Measurements from ENCODE around the gene SH3BGRL3.
"Not testable (repeated sequence)": the region's sequence is repeated elsewhere in the genome, so short reads cannot be mapped to it uniquely, and the experiment has no call there.

The SH3BGRL3 gene

DNA sequence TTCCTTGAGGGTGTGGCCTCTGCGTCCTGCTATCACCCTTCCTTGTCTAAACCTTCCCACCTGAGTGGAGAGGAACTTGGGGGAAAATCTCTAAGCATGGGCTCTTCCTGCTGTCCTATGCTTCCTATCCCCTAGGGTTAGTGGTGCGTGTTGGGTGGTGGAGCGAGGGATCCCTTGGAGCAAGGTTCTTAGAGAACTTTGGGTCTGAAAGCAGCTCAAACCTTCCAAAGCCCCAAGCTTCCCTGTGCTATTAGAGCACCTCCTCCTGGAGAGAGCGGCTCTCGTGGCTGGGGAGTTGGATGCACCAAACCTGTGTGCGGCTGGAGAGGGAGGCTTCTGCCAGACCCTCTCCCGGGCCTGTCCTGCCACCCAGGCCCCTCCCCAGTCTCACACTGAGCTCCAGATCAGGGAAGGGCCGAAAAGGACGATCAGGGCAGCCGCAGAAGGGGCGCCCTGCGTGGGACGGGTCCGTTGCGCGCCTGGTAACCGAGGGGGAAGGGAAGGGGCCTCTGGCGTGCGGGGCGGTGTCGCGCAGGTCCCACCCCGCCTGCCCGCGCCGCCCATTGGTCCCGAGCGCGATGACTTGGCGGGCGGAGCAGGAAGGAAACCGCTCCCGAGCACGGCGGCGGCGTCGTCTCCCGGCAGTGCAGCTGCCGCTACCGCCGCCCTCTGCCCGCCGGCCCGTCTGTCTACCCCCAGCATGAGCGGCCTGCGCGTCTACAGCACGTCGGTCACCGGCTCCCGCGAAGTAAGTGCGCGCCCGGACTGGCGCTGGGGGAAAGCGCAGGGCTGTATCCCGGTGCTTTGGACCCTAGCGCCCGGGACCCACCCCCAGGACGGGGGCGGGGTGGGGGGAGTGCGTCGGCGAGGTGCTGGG is at the start of gene SH3BGRL3:
Gene SH3BGRL3 (plus strand): TSS at position 631 of the 877 bp plus-strand sequence. CDS start 70 bp downstream, at position 701.
- DNase-seq = peak; percentile 82 to 83

DNA sequence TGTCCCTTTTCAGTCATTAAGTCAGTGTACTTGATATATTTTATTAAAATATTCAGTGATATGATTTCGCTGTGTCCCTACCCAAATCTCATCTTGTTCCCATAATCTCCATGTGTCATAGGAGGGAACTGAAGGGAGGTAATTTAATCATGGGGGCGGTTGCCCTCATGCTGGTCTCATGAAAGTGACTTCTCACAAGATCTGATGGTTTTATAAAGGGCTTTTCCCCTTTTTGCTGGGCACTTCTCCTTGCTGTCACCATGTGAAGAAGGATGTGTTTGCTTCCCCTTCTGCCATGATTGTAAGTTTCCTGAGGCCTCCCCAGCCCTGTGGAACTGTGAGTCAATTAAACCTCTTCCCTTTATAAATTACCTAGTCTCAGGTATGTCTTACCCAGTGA is 49.2 kb upstream of the SH3BGRL3 start:
- not testable (repeated sequence) for DNase-seq

DNA sequence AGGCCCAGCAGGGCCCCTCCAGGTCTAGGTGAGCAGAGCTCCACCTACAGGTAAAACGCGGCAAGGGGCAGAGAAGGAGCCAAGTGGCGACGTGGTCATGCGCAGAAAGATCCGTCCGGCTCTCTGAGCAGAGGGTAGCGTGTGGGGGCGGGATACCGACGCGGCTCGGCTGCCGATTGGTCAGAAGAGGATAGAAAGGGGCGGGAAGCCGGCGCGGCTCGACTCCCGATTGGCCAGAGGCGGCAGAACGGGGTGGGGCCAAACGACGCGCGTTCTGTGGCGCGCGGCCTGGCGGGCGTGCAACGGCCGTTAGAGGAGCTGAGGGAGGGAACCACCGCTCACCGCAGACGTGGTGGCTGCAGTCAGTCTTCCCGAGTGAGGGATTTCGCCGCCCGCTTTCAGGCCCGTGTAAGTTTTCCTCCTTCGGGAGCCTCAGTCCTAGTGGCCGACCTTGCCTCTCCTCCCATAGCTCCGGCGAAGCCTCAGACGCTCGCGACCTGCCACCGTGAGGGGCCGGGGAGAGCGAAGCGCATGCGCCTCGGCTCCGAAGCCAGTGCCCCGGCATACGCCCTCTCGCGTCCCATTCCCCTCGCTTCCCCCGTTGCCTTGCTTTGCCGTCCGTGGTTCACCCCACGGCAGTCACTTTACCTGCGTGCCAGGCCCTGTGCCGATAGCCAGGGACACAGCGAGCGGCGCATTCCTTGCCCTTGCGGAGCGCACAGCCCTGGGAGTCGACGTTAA is 45.8 kb upstream of the SH3BGRL3 start, which contains the start of gene CEP85:
Gene CEP85 (plus strand): TSS at position 298 of the 741 bp plus-strand sequence. CDS start 5,584 bp downstream, outside the sequence.
- DNase-seq = peak; percentile 98 to 99

GRCh38 chr1:26234644-26235370 is 45.1 kb upstream of the SH3BGRL3 start:
- DNase-seq = peak in 1 of 2 donors; percentile 36

DNA sequence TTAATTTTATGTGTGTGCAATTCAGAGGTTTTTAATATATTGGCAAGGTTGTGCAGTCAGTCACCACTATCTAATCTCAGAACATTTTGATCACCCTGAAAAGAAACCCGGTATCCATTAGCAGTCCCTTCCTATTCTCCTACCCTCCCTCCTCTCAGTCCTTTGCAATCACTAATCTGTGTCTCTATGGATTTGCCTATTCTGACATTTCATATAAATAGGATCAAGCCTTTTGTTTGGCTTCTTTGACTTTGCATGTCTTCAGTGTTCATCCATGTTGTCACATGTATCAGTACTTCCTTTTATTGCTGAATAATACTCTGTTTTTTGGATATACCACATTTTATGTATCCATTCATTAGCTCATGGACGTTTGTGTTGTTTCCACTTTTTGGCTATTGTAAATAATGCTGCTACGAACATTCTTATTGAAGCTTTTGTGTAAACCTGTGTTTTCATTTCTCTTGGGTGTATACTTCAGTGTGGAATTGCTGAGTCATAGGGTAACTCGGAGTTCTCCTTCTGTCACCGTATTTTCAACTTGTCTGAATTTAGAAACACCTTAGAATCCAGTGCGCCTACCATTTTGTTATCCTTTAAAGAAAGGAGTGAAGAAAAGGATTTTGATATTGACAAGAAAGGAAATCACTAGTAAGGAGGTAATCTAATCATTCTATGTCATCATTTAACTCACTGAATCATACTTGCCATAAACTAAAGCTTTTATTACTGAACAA is 42.5 kb upstream of the SH3BGRL3 start:
- DNase-seq = no peak

GRCh38 chr1:26239936-26240335 is 40.0 kb upstream of the SH3BGRL3 start:
- DNase-seq = no peak

DNA sequence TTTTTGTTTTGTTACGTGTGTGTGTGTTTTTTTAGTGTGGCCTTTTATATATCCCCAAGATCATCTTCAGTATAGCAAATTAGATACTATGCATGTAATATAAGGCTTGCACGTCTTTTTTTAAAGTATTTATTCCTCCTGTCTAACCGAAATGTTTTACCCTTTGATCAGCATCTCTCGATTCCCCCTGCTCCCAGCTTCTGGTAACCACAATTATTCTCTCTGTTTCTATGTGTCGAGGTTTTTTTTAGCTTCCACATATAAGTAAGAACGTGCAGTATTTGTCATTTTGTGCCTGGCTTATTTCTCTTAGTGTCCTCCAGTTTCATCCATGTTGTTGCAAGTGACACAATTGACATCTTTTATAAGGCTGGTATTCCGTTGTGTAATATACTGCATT is 27.2 kb upstream of the SH3BGRL3 start:
- DNase-seq = no peak

GRCh38 chr1:26254404-26254803 is 25.5 kb upstream of the SH3BGRL3 start:
- no peak for DNase-seq

- DNase-seq = no peak
Observed at GRCh38 chr1:26257222-26257621, 22.7 kb upstream of the SH3BGRL3 start.

GRCh38 chr1:26259005-26259404 is 20.9 kb upstream of the SH3BGRL3 start:
- no peak for DNase-seq

DNA sequence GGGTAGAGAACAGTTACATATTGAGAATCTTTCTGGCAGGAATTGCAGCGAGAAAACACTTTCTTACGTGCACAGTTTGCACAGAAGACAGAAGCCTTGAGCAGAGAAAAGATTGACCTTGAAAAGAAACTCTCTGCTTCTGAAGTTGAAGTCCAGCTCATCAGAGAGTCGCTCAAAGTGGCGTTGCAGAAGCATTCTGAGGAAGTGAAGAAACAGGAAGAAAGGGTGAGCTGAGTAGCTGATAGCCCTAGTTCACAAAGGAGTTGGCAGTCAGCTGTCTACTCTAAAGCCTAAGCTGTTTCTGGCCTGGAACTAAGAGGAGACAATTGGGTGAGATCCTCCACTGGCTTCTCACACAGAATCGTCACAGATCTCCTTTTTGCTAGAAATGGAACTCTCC is 20.3 kb upstream of the SH3BGRL3 start:
- no peak for DNase-seq

- no peak for DNase-seq
Observed at GRCh38 chr1:26263212-26263611, 16.7 kb upstream of the SH3BGRL3 start.

- no peak for DNase-seq
Observed at GRCh38 chr1:26265405-26265804, 14.5 kb upstream of the SH3BGRL3 start.

DNA sequence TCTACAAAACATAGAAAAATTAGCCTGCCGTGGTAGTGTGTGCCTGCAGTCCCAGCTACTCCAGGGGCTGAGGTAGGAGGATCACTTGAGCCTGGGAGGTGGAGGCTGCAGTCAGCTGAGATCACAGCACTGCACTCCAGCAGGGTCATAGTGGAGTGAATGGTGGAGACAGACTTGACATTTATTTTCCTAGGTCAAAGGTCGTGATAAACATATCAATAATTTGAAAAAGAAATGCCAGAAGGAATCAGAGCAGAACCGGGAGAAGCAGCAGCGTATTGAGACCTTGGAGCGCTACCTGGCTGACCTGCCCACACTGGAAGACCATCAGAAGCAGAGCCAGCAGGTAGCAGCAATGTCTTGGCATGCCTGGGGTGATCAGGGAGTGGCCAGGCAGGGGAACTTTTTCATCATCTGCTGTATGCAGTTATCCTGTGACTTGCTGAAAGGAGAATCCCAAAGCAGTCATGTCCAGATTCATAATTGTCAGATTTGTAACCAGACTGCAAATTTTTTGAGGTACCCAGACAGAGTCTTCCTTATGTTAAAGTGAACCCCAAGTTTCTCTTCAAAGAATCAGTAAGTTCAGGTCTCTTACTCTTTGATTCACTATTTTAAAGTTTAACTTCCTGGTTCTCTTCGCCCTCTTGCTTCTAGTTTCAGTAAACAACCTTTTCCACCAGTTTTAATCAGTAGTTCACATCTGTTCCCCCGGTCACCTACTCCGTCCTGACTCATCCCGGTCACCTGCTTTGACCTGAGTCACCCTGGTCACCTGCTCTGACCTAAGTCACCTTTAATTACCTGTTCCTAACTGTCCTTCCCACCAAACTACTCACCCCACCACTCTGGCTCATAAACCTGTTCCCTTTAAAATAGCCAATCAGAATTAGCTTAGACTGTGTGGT is 11.3 kb upstream of the SH3BGRL3 start:
- no peak for DNase-seq

DNA sequence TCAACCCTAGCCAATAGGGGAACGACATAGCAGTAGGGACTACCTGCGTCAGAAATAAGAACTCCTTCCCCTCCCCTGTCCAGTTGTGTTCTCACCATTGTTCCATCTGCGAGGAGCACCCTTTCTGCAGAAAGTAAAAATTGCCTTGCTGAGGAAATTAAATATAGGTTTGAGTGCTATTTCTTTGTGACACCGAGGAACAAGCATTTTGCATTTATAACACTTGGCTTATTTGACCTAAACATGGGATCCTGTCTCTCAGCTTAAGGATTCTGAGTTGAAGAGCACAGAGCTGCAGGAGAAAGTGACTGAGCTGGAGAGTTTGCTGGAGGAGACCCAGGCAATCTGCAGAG is 10.7 kb upstream of the SH3BGRL3 start:
- no peak for DNase-seq

GRCh38 chr1:26274801-26275425 is 5.0 kb upstream of the SH3BGRL3 start:
- peak in 1 of 2 donors; percentile 62 for DNase-seq

- peak; percentile 81 to 83 for DNase-seq
Observed at GRCh38 chr1:26275580-26276431, 4.1 kb upstream of the SH3BGRL3 start.

GRCh38 chr1:26276432-26276838 is 3.5 kb upstream of the SH3BGRL3 start:
- DNase-seq = no peak

GRCh38 chr1:26277261-26277661 is 2.6 kb upstream of the SH3BGRL3 start:
- DNase-seq = no peak

DNA sequence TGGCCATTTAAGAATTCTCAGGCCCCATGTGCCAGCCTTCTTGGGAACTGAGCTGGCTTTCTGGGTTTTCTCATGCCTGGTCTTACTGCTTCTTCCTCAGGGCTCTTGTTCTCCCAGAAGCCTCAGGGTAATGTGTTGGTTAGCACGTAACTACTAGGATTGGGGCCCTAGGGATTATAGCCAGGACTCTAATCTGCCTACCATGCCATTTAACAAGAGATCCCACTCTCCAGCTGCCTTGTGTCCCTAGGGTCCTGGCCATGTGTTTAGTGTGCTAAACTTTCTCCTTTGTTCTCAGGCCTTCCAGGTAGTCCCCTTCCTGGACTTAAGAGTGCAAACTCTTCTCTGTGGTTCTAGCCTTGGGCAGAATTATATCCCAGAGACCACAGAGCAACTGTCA is 2.2 kb upstream of the SH3BGRL3 start:
- no peak for DNase-seq
